Tibial nerve (tissue), 4 donors: ENCODE data around the gene WDR70. TPM values are rescaled to one million over a fixed set of nuclear protein-coding genes. Genes with fewer than 3 reads are reported as not detected.

Source experiments
- DNase-seq, 2 donors: peaks; one replicate each; pipeline ENCODE4 v3.0.0-alpha.2; 2019; ENCODE audit warnings: low spot score in 2 of 2
- H3K27ac ChIP-seq, 4 donors: fragments of 200-600 bp; sonication (generic) in 3 of 4; one replicate each; pipeline ENCODE4 v1.5.1; 2017 to 2019; ENCODE audit warnings: mild to moderate bottlenecking in 1 of 4
- H3K27me3 ChIP-seq, 2 donors: fragments of 200-600 bp; sonication (generic) in 1 of 2; one replicate each; pipeline versions ENCODE4 v1.5.1 to v1.6.0; 2017 to 2019
- H3K36me3 ChIP-seq, 3 donors: fragments of 200-600 bp; sonication (generic); one replicate each; pipeline ENCODE4 v1.5.1; 2018 to 2019
- H3K4me1 ChIP-seq, 4 donors: fragments of 200-600 bp; sonication (generic) in 3 of 4; one replicate each; pipeline ENCODE4 v1.5.1; 2017 to 2019
- H3K4me3 ChIP-seq, 4 donors: fragments of 200-600 bp; sonication (generic) in 3 of 4; one replicate each; pipeline ENCODE4 v1.5.1; 2017 to 2019; ENCODE audit warnings: mild to moderate bottlenecking in 1 of 4, moderate library complexity in 1 of 4
- H3K9me3 ChIP-seq, 4 donors: fragments of 200-600 bp; sonication (generic) in 3 of 4; one replicate each; pipeline ENCODE4 v1.5.1; 2017 to 2019
- EP300 ChIP-seq, 2 donors: sonication (generic); formaldehyde crosslinking; IDR thresholded peaks; one replicate each; pipeline ENCODE4 v1.6.1; 2017; ENCODE audit warnings: antibody characterized with exemption in 2 of 2, mild to moderate bottlenecking in 1 of 2
- POLR2A ChIP-seq, 2 donors: fragments of 450-650 bp; IDR thresholded peaks; one replicate each; pipeline ENCODE4 v1.6.1; 2017; ENCODE audit warnings: antibody characterized with exemption in 2 of 2, mild to moderate bottlenecking in 2 of 2, moderate library complexity in 2 of 2
- WGBS, 2 donors: methylation state at CpG; one replicate each; pipeline ENCODE4 v1.1.5; 2018; 5-methylcytosine and 5-hydroxymethylcytosine counted together
- total RNA-seq, 4 donors: library from RNA; depleted of rRNA; stranded (reverse); fragments of >200 nt; gene quantifications; one replicate each; pipeline ENCODE4 v1.1.0, GENCODE V29; 2016
- TF ChIP-seq, protein P1 (sequence below), 5 experiments: fragments of 200-600 bp in 3 of 5; fragments of 450-650 bp in 2 of 5; sonication (generic) in 3 of 5; IDR thresholded peaks; one replicate each; pipeline ENCODE4 v1.5.1; 2016 to 2019; ENCODE audit warnings: antibody characterized with exemption in 5 of 5, mild to moderate bottlenecking in 3 of 5, moderate library complexity in 2 of 5

Gene WDR70
- total RNA-seq, 4 donors from 2014 or later = 35.1 to 68.6 (median 47.4) TPM

DNA sequence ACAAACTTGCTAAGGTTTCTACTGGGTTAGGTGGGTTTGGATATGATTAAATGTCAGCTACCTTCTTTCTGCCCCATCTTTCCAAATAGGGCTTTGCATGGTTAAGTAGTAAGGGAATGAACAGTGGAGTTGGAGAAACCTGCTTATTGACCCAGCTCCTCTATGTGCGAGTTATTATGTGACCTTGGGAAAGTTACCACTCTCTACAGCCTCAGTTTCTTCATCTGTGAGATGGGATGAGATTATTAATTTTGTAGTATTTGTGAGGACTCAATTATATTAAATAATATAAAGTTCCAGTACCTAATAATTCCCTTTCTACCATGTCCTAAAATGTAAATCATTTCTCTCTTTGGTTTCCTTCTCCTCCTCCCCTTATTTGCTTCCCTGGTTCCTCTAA lies 337.3 kb downstream of the WDR70 start:
- no peak overlapping the region for H3K27ac ChIP-seq
- DNase-seq = no peak
- H3K4me3 ChIP-seq = no peak overlapping the region
- H3K36me3 ChIP-seq = peaks cover 0 to 7% (median 0%) of the 10 kb centered on the region in 3 donors
- no peaks in the 10 kb centered on the region for H3K27me3 ChIP-seq
- WGBS, 2 donors = 100% methylated on average over 1 of the region's 1 CpG
- TF ChIP-seq POLR2A (IDR thresholded peaks at IDR 0.05) (no peak), EP300 (IDR thresholded peaks at IDR 0.05) (no peak)
- TF ChIP-seq, protein P1, sequence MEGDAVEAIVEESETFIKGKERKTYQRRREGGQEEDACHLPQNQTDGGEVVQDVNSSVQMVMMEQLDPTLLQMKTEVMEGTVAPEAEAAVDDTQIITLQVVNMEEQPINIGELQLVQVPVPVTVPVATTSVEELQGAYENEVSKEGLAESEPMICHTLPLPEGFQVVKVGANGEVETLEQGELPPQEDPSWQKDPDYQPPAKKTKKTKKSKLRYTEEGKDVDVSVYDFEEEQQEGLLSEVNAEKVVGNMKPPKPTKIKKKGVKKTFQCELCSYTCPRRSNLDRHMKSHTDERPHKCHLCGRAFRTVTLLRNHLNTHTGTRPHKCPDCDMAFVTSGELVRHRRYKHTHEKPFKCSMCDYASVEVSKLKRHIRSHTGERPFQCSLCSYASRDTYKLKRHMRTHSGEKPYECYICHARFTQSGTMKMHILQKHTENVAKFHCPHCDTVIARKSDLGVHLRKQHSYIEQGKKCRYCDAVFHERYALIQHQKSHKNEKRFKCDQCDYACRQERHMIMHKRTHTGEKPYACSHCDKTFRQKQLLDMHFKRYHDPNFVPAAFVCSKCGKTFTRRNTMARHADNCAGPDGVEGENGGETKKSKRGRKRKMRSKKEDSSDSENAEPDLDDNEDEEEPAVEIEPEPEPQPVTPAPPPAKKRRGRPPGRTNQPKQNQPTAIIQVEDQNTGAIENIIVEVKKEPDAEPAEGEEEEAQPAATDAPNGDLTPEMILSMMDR (IDR thresholded peaks at IDR 0.05) = no peak
- no peaks in the 10 kb centered on the region for H3K9me3 ChIP-seq
- peaks cover 0 to 21% (median 7%) of the 10 kb centered on the region in 4 donors for H3K4me1 ChIP-seq

DNA sequence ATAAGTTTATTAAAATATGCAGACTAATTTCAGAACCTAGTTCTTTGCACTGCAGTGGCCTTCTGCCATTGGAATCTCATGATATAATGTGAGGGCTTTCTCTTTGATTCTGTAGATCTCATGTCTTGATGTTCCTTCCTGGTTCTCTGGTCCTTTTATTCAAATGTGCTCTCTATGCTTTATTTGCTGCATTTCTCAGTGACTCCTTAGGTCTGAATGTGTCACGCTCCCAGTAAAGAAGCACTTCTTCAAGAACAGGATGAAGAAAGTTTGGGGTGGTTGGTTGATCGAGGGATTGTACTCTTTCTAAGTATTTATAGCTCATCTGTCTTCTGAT lies 338.1 kb downstream of the WDR70 start:
- TF ChIP-seq POLR2A (IDR thresholded peaks at IDR 0.05) = no peak
- TF ChIP-seq, protein P1 (IDR thresholded peaks at IDR 0.05) = no peak
- no peak for TF ChIP-seq EP300 (IDR thresholded peaks at IDR 0.05)
- H3K36me3 ChIP-seq = peaks cover 0 to 11% (median 0%) of the 10 kb centered on the region in 3 donors
- no peak for DNase-seq
- H3K4me3 ChIP-seq = no peak overlapping the region
- 48 to 57% methylated on average over 2 of the region's 2 CpGs for WGBS, 2 donors
- no peaks in the 10 kb centered on the region for H3K9me3 ChIP-seq
- H3K4me1 ChIP-seq = peaks cover 0 to 21% (median 7%) of the 10 kb centered on the region in 4 donors
- no peaks in the 10 kb centered on the region for H3K27me3 ChIP-seq
- no peak overlapping the region for H3K27ac ChIP-seq

DNA sequence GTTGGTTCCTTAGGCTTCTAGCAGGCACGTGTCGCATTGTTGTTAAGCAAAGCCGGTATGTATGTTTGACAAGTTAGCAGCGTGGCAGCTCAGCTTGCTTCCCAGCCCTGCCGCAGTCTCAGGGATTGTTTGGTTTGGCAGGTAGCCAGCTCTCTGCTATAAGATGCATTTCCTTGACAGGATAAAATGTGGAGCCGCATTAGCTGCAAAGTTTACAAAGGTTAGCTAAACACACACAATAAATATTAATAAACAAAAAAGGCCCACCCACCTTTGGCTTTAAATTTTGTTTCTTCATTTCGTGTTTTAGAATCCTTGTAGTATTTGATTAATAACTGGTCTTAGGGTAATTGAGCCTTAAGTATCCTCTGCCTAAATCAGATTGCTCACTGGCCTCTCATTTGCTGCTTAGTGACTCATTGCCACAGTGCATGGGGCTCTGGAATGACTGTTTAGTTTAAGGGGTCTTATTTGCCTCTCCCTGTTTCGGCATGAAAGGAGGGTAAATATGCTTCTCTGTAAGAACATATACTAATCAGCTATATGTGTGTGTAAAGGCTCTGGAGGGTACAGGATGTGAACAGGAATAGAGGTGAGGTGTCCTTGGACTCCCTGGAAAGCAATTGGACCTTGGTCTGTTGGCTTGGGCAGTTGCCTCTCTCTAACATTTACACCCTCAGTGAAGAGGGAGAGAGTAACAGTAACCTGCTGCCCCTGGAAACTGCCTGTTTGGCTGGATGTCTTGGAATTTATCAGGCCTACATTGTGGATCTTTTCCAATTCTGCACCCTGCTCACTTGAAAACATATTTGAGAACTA lies 338.7 kb downstream of the WDR70 start:
- TF ChIP-seq EP300 (IDR thresholded peaks at IDR 0.05) (no peak), POLR2A (IDR thresholded peaks at IDR 0.05) (no peak)
- TF ChIP-seq, protein P1 (IDR thresholded peaks at IDR 0.05) = no peak
- DNase-seq = no peak
- no peaks in the 10 kb centered on the region for H3K9me3 ChIP-seq
- 40 to 47% methylated on average over 8 of the region's 8 CpGs for WGBS, 2 donors
- H3K4me1 ChIP-seq = peaks cover 0 to 21% (median 7%) of the 10 kb centered on the region in 4 donors
- H3K27me3 ChIP-seq = no peaks in the 10 kb centered on the region
- peaks cover 0 to 11% (median 0%) of the 10 kb centered on the region in 3 donors for H3K36me3 ChIP-seq
- H3K27ac ChIP-seq = no peak overlapping the region
- no peak overlapping the region for H3K4me3 ChIP-seq

DNA sequence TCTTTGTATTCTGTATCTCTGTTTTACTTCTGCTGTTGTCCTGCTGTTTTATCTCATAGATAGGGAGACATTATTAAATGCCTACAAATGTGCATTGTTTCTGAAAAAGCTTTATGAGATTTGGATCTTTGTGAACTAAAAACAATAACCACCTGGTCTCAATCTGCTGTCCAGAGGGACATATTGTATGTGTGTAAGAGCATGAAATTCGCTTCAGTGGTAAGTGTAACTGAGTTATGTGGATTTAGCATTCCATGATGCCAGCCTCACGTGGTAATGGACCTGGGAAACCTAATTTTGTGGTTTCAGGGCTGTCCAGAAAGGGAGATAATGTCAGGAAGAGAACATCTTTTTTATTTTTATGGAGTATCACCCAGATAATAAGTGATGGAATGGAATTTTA lies 341.4 kb downstream of the WDR70 start:
- H3K27ac ChIP-seq = no peak overlapping the region
- peaks cover 0 to 21% (median 7%) of the 10 kb centered on the region in 4 donors for H3K4me1 ChIP-seq
- H3K9me3 ChIP-seq = no peaks in the 10 kb centered on the region
- peaks cover 0 to 27% (median 0%) of the 10 kb centered on the region in 3 donors for H3K36me3 ChIP-seq
- DNase-seq = no peak
- no peaks in the 10 kb centered on the region for H3K27me3 ChIP-seq
- no peak overlapping the region for H3K4me3 ChIP-seq
- TF ChIP-seq POLR2A (IDR thresholded peaks at IDR 0.05) (no peak), EP300 (IDR thresholded peaks at IDR 0.05) (no peak)
- TF ChIP-seq, protein P1 (IDR thresholded peaks at IDR 0.05) = no peak
- 87 to 93% methylated on average over 2 of the region's 2 CpGs for WGBS, 2 donors

DNA sequence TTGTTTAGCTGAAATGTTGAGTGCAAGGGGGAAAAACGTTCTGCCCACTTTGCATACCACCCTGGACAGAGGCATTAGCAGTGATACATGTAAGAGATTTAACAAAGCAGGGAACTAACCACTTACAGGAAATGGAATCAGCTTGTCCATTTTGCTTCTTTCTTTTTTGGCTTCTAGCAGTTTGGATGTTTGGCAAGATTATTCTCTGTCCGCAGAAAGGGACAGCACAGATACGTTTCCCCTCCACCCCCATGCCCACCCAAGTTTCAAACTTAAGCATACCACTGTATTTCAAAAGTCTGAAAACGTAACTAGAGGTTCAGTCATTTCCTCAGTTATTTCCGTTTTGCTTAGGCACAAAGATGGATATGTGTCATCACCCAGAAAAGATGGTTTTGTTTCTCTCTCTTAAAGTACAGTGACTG lies 342.3 kb downstream of the WDR70 start:
- H3K36me3 ChIP-seq = peaks cover 0 to 32% (median 0%) of the 10 kb centered on the region in 3 donors
- no peaks in the 10 kb centered on the region for H3K9me3 ChIP-seq
- 71 to 75% methylated on average over 5 of the region's 5 CpGs for WGBS, 2 donors
- H3K4me1 ChIP-seq = peaks cover 0 to 18% (median 7%) of the 10 kb centered on the region in 4 donors
- H3K27me3 ChIP-seq = no peaks in the 10 kb centered on the region
- no peak for DNase-seq
- H3K27ac ChIP-seq = no peak overlapping the region
- TF ChIP-seq POLR2A (IDR thresholded peaks at IDR 0.05) (no peak), EP300 (IDR thresholded peaks at IDR 0.05) (no peak)
- TF ChIP-seq, protein P1 (IDR thresholded peaks at IDR 0.05) = no peak
- H3K4me3 ChIP-seq = no peak overlapping the region
